HEK293T (cell line): ENCODE measurements around the gene ZHX3.

Experiments used
- ARNT ChIP-seq: fragments of 450-650 bp; IDR thresholded peaks from 2 replicates; pipeline ENCODE4 v1.6.1; 2017; ENCODE audit warnings: mild to moderate bottlenecking
- BHLHE40 ChIP-seq: fragments of 450-650 bp; IDR thresholded peaks from 2 replicates; pipeline ENCODE4 v1.6.1; 2016; ENCODE audit warnings: mild to moderate bottlenecking, moderate library complexity, borderline replicate concordance
- CTBP1 ChIP-seq: fragments of 450-650 bp; IDR thresholded peaks from 2 replicates; pipeline ENCODE4 v1.6.1; 2016; ENCODE audit warnings: borderline replicate concordance
- FOXK2 ChIP-seq: fragments of 450-650 bp; IDR thresholded peaks from 2 replicates; pipeline ENCODE4 v1.6.1; 2016; ENCODE audit warnings: mild to moderate bottlenecking
- SUZ12 ChIP-seq: fragments of 450-650 bp; IDR thresholded peaks from 2 replicates; pipeline ENCODE4 v1.6.1; 2016; ENCODE audit warnings: mild to moderate bottlenecking
- TARDBP ChIP-seq: fragments of 450-650 bp; IDR thresholded peaks from 2 replicates; pipeline ENCODE4 v1.6.1; 2016
- ZNF384 ChIP-seq: fragments of 450-650 bp; IDR thresholded peaks from 2 replicates; pipeline ENCODE4 v1.6.1; 2016

DNA sequence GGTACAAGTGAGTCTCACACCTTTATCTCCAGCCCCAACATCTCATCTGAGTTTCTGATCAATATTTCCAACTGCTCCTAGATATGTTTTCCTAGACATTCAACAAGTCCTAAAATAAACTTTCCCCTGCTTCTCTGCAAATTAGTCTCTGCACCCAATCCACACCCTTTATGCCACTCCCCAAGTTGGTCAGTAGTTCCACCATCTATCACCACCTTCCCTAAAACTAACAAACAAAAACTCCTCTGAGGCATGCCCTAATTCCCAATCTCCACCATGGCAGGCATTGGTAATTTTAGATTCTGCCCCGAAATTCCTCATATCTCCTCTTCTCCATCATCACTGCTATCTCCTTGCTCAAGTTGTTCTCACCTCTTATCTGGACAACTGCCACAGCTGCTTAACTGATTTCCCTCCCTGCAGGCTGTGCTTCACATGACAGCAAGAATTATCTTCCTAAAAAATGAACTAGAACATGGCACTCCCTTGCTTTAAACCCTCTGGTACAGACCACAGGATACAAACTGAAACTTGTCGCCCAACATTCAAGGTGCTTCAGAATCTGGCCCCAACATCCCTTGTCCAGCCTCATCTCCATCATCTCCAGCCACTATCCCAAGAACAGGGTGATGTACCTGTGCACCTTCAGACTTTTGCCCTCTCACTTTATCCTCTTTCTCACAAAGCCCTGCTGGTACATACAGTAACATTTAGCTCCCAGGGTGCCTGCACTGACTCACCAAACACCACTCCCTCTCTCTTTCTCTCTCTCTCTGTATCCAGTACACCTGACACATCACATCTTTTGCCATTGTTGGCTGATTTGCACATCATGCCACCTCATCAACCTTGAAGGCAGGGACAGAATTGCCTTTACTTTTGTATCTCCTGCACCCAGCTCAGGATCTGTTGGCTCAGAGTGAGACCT is 55.5 kb downstream of the ZHX3 start:
- TF ChIP-seq TARDBP (no peak), ZNF384 (no peak), SUZ12 (no peak), ARNT (no peak), BHLHE40 (no peak), FOXK2 (no peak), CTBP1 (no peak)
